H1 (cell line): ENCODE data around the gene KIF13A. TPM values are rescaled to one million over a fixed set of nuclear protein-coding genes. Genes with fewer than 3 reads are reported as not detected.
A peak's percentile ranks its signal among the peaks of the same experiment; 100 is the strongest.

Source experiments
- CTCF ChIA-PET: fragments of 300-600 bp; sonication (Branson Sonifier 250); formaldehyde crosslinking; loops from one replicate; lab custom pipeline; 2021; ENCODE audit not compliant: partially characterized antibody; lab: Charles Lee
- POLR2A ChIA-PET: fragments of 300-600 bp; sonication (Branson Sonifier 250); formaldehyde crosslinking; loops from one replicate; lab custom pipeline; 2021; ENCODE audit warnings: inconsistent platforms; ENCODE audit not compliant: partially characterized antibody; lab: Charles Lee
- DNase-seq, 2 experiments: peaks; one replicate each; pipeline versions ENCODE4 v3.0.0 to v3.0.0-alpha.2; 2010 to 2022; ENCODE audit warnings: low spot score in 2 of 2, low read depth in 1 of 2, mixed read lengths in 1 of 2
- FAIRE-seq: peaks from 2 replicates; lab custom pipeline; 2011; peaks lifted over from hg19 to GRCh38; lab: Jason Lieb, UNC
- H2AFZ ChIP-seq: 2 replicates; pipeline ENCODE4 v1.8.1; 2012; ENCODE audit warnings: low read length, inconsistent platforms
- H2AK5ac ChIP-seq: 2 replicates; pipeline ENCODE4 v1.6.1; 2013; ENCODE audit warnings: low read depth, low read length
- H2BK120ac ChIP-seq: replicated peaks from 2 replicates; pipeline ENCODE3; 2013; ENCODE audit warnings: low read depth, low read length, inconsistent platforms
- H2BK12ac ChIP-seq: 2 replicates; pipeline ENCODE4 v1.6.1; 2013; ENCODE audit warnings: low read depth, low read length
- H2BK15ac ChIP-seq: 2 replicates; pipeline ENCODE4 v1.6.1; 2013; ENCODE audit warnings: low read length
- H2BK20ac ChIP-seq: 2 replicates; pipeline ENCODE4 v1.6.1; 2013; ENCODE audit warnings: low read length
- H2BK5ac ChIP-seq: 2 replicates; pipeline ENCODE4 v1.6.1; 2013; ENCODE audit warnings: low read depth, low read length
- H3K14ac ChIP-seq: 2 replicates; pipeline ENCODE4 v1.6.1; 2013; ENCODE audit warnings: inconsistent platforms; ENCODE audit not compliant: insufficient read length
- H3K18ac ChIP-seq: 2 replicates; pipeline ENCODE4 v1.6.1; 2013; ENCODE audit warnings: low read length; ENCODE audit errors: extremely low read depth
- H3K23ac ChIP-seq: 2 replicates; pipeline ENCODE4 v1.6.1; 2013; ENCODE audit warnings: inconsistent platforms; ENCODE audit not compliant: insufficient read length
- H3K23me2 ChIP-seq: 2 replicates; pipeline ENCODE4 v1.6.1; 2013; ENCODE audit warnings: low read depth, low read length
- H3K27ac ChIP-seq: 2 replicates; pipeline ENCODE4 v1.6.1; 2011; ENCODE audit warnings: low read depth, low read length, inconsistent platforms
- H3K27me3 ChIP-seq, 4 experiments: replicated peaks in 1 of 4; 1 replicate in 1 of 4; 2 replicates in 3 of 4; pipeline versions ENCODE4 v1.6.1 to v1.8.1; 2011 to 2013; ENCODE audit warnings: low read length in 3 of 4, mild to moderate bottlenecking in 3 of 4, inconsistent platforms in 2 of 4, mixed read lengths in 2 of 4, moderate library complexity in 1 of 4; ENCODE audit not compliant: control insufficient read depth in 3 of 4, insufficient read depth in 3 of 4; ENCODE audit errors: extremely low read depth in 1 of 4
- H3K36me3 ChIP-seq, 4 experiments: 2 replicates each; pipeline versions ENCODE4 v1.6.1 to v1.8.1; 2011 to 2013; ENCODE audit warnings: mild to moderate bottlenecking in 4 of 4, low read length in 3 of 4, moderate library complexity in 2 of 4, control low read depth in 1 of 4, inconsistent platforms in 1 of 4; ENCODE audit not compliant: insufficient read depth in 4 of 4, control insufficient read depth in 2 of 4
- H3K4ac ChIP-seq: replicated peaks from 2 replicates; pipeline ENCODE3; 2013; ENCODE audit warnings: low read length, low read depth, mixed read lengths, inconsistent platforms; ENCODE audit not compliant: insufficient read length
- H3K4me1 ChIP-seq, 4 experiments: replicated peaks in 1 of 4; 1 replicate in 1 of 4; 2 replicates in 3 of 4; pipeline versions ENCODE4 v1.6.1 to v1.8.1; 2011 to 2013; ENCODE audit warnings: low read length in 3 of 4, inconsistent platforms in 2 of 4, mixed read lengths in 1 of 4; ENCODE audit not compliant: insufficient read depth in 4 of 4, control insufficient read depth in 3 of 4
- H3K4me2 ChIP-seq, 2 experiments: 2 replicates each; pipeline versions ENCODE4 v1.6.1 to v1.8.1; 2011 to 2013; ENCODE audit warnings: low read depth in 2 of 2, low read length in 2 of 2, control low read depth in 1 of 2, inconsistent platforms in 1 of 2, mild to moderate bottlenecking in 1 of 2; ENCODE audit not compliant: insufficient read depth in 1 of 2
- H3K4me3 ChIP-seq, 4 experiments: fragments of 200-600, 300-600 bp in 1 of 4; sonication (generic), shearing (Covaris generic), sonication (Bioruptor Twin) in 1 of 4; 2 replicates each; pipeline versions ENCODE4 v1.5.1 to v1.8.1; 2011 to 2016; ENCODE audit warnings: low read length in 4 of 4, low read depth in 3 of 4, control low read depth in 2 of 4, inconsistent platforms in 2 of 4, mild to moderate bottlenecking in 2 of 4, mixed read lengths in 1 of 4, moderate library complexity in 1 of 4; ENCODE audit not compliant: insufficient read depth in 2 of 4; ENCODE audit errors: extremely low read depth in 1 of 4
- H3K56ac ChIP-seq: replicated peaks from 2 replicates; pipeline ENCODE3; 2013; ENCODE audit warnings: low read depth, mild to moderate bottlenecking, mixed read lengths, low read length, inconsistent platforms; ENCODE audit not compliant: insufficient read length
- H3K79me1 ChIP-seq: 2 replicates; pipeline ENCODE4 v1.6.1; 2013; ENCODE audit warnings: low read depth, low read length, control low read depth
- H3K79me2 ChIP-seq, 2 experiments: 2 replicates each; pipeline versions ENCODE4 v1.6.1 to v1.8.1; 2012 to 2013; ENCODE audit warnings: low read length in 2 of 2, mild to moderate bottlenecking in 2 of 2, inconsistent platforms in 1 of 2; ENCODE audit not compliant: insufficient read depth in 2 of 2, control insufficient read depth in 1 of 2
- H3K9ac ChIP-seq, 4 experiments: replicated peaks in 1 of 4; 1 replicate in 1 of 4; 2 replicates in 3 of 4; pipeline versions ENCODE4 v1.6.1 to v1.8.1; 2011 to 2013; ENCODE audit warnings: low read depth in 3 of 4, low read length in 3 of 4, control low read depth in 2 of 4, mild to moderate bottlenecking in 2 of 4, moderate library complexity in 2 of 4, inconsistent platforms in 1 of 4; ENCODE audit errors: extremely low read depth in 1 of 4
- H3K9me3 ChIP-seq, 2 experiments: 2 replicates each; pipeline versions ENCODE4 v1.6.1 to v1.8.1; 2012 to 2013; ENCODE audit warnings: mild to moderate bottlenecking in 2 of 2, moderate library complexity in 2 of 2, control low read depth in 1 of 2, inconsistent platforms in 1 of 2, low read depth in 1 of 2, low read length in 1 of 2, mixed read lengths in 1 of 2; ENCODE audit not compliant: insufficient read depth in 2 of 2
- H4K20me1 ChIP-seq, 2 experiments: replicated peaks in 1 of 2; 2 replicates each; pipeline versions ENCODE3 to v1.8.1; 2011 to 2013; ENCODE audit warnings: inconsistent platforms in 2 of 2, low read length in 2 of 2, mild to moderate bottlenecking in 1 of 2; ENCODE audit not compliant: insufficient read depth in 2 of 2, control insufficient read depth in 1 of 2
- H4K5ac ChIP-seq: 2 replicates; pipeline ENCODE4 v1.6.1; 2013; ENCODE audit warnings: low read length, low read depth, mixed read lengths, inconsistent platforms; ENCODE audit not compliant: insufficient read length
- H4K8ac ChIP-seq: 2 replicates; pipeline ENCODE4 v1.8.0; 2013; ENCODE audit warnings: mild to moderate bottlenecking, moderate library complexity, low read length, inconsistent platforms; ENCODE audit not compliant: insufficient read depth; ENCODE audit errors: extremely low read depth
- H4K91ac ChIP-seq: replicated peaks from 2 replicates; pipeline ENCODE3; 2013; ENCODE audit warnings: low read length, mixed read lengths, inconsistent platforms; ENCODE audit not compliant: insufficient read length
- ASH2L ChIP-seq: fragments of 200-600, 300-600 bp; sonication (generic); IDR thresholded peaks from one replicate; pipeline ENCODE4 v1.7.1; 2017; ENCODE audit warnings: low read length
- JUN ChIP-seq: IDR thresholded peaks from 2 replicates; pipeline ENCODE4 v1.6.1; 2011; ENCODE audit warnings: low read depth, mild to moderate bottlenecking, improper control_type of control experiment, low read length
- WGBS, 2 experiments: shearing (Covaris generic) in 1 of 2; methylation state at CpG; one replicate each; pipeline versions ENCODE4 v1.1.6 to v1.1.7; 2013 to 2015; ENCODE audit warnings: low lambda C conversion rate in 2 of 2, mixed read lengths in 2 of 2, inconsistent platforms in 1 of 2, low coverage in 1 of 2, missing lambda C conversion rate in 1 of 2; ENCODE audit not compliant: insufficient replicate concordance in 2 of 2, insufficient coverage in 1 of 2, insufficient read length in 1 of 2; ENCODE audit errors: extremely low coverage in 1 of 2, missing lambda C conversion rate in 1 of 2; 5-methylcytosine and 5-hydroxymethylcytosine counted together
- polyA plus RNA-seq, 7 experiments: library from polyadenylated mRNA; depleted of rRNA in 3 of 7; stranded (reverse) in 5 of 7; unstranded in 2 of 7; fragments of >200 nt in 5 of 7; fragments of 200-250 nt in 2 of 7; gene quantifications; 1 replicate in 5 of 7; 2 replicates in 1 of 7; 4 replicates in 1 of 7; pipeline versions ENCODE4 v1.2.1 to v1.2.3, GENCODE V29; 2011 to 2013; ENCODE audit warnings: missing spikeins in 2 of 7, mixed read lengths in 2 of 7
- total RNA-seq: library from RNA; stranded (reverse); fragmentation: NEBNext Ultra II Directional; extraction: Animal tissue kit (Norgen Biotek cat#: 25700); gene quantifications from 2 replicates; pipeline ENCODE4 v1.2.1, GENCODE V29; 2021

Gene KIF13A
- total and polyA plus RNA-seq, 2 of the 8 experiments (the other 6 are each of a cell fraction or from before 2014, with no cell fraction given), result 14.7 to 40.8 TPM

GRCh38 chr6:17940151-17940792 is 47.2 kb downstream of the KIF13A start:
- H3K56ac ChIP-seq, result no peak overlapping the region
- H3K36me3 ChIP-seq, result no peaks in the 10 kb centered on the region
- no peak overlapping the region for H2BK120ac ChIP-seq
- no peak overlapping the region; the same call in 1 of the 2 replicates for H2BK12ac ChIP-seq
- peak overlapping the region; percentile 71 to 74 for H3K4me2 ChIP-seq
- FAIRE-seq, result peak; percentile 13
- WGBS, 2 experiments, result 5% methylated on average over 6 of the region's 6 CpGs; no CpG with 5 or more reads in 1 of the 2 experiments
- peaks cover 2% of the 10 kb centered on the region; the same call in 1 of the 2 replicates for H3K23me2 ChIP-seq
- peak overlapping the region; percentile 27; the same call in 1 of the 2 replicates for H2AFZ ChIP-seq
- H4K20me1 ChIP-seq, result no peaks in the 10 kb centered on the region
- no peaks in the 10 kb centered on the region for H3K9me3 ChIP-seq
- TF ChIP-seq ASH2L (peak; percentile 54), JUN (no peak)
- TF ChIP-seq, all 59 proteins: peak for 1
- no peak overlapping the region for H3K27ac ChIP-seq
- H3K27me3 ChIP-seq, result no peaks in the 10 kb centered on the region
- DNase-seq, result no peak
- H3K9ac ChIP-seq, result peak overlapping the region in 1 of 4 experiments; percentile 27; a peak in 2 of 7 replicates
- no peak overlapping the region for H2AK5ac ChIP-seq
- no peak overlapping the region for H4K91ac ChIP-seq
- no peak overlapping the region for H2BK20ac ChIP-seq
- ChIA-PET CTCF (interaction anchor here (1.4 to 1.7 kb wide), 2 partner anchors 17 to 45 kb away, joined by 3 to 4 read pairs; no protein-coding TSS in a partner anchor), POLR2A (no interaction called here)
- no peak overlapping the region for H4K8ac ChIP-seq
- H2BK5ac ChIP-seq, result no peak overlapping the region
- no peak overlapping the region for H3K14ac ChIP-seq
- peaks cover 0 to 6% (median 3%) of the 10 kb centered on the region in 4 experiments; a peak in 3 of 7 replicates for H3K4me1 ChIP-seq
- H3K79me1 ChIP-seq, result no peaks in the 10 kb centered on the region
- H4K5ac ChIP-seq, result no peak overlapping the region
- peak overlapping the region in 3 of 4 experiments; percentile 25 to 58 (median 28); a peak in 6 of 8 replicates for H3K4me3 ChIP-seq
- H3K79me2 ChIP-seq, result peaks cover 0 to 69% of the 10 kb centered on the region in 2 experiments; a peak in 3 of 4 replicates
- no peak overlapping the region for H3K23ac ChIP-seq
- H3K18ac ChIP-seq, result no peak overlapping the region
- H3K4ac ChIP-seq, result no peak overlapping the region
- no peak overlapping the region for H2BK15ac ChIP-seq
